Kidney (tissue), 14 donors: Measurements from ENCODE around the gene BUB3. TPM values are rescaled to one million over a fixed set of nuclear protein-coding genes. Genes with fewer than 3 reads are reported as not detected.
A peak's percentile ranks its signal among the peaks of the same experiment; 100 is the strongest.

Source experiments
- DNase-seq, 5 donors: peaks; one replicate each; pipeline ENCODE4 v3.0.0-alpha.2; 2013 to 2020
- FAIRE-seq: peaks from 2 replicates; lab custom pipeline; 2012; peaks lifted over from hg19 to GRCh38; lab: Jason Lieb, UNC
- H3K27ac ChIP-seq, 2 donors: one replicate each; pipeline ENCODE4 v1.7.0; 2013; ENCODE audit warnings: low read depth in 2 of 2, low read length in 2 of 2, inconsistent platforms in 1 of 2
- H3K27me3 ChIP-seq: one replicate; pipeline ENCODE4 v1.7.1; 2013; ENCODE audit warnings: low read length, inconsistent platforms; ENCODE audit not compliant: control insufficient read depth, insufficient read depth
- H3K36me3 ChIP-seq, 3 donors: one replicate each; pipeline versions ENCODE4 v1.7.0 to v1.7.1; 2013; ENCODE audit warnings: low read length in 3 of 3, control low read depth in 1 of 3, inconsistent platforms in 1 of 3; ENCODE audit not compliant: insufficient read depth in 3 of 3, control insufficient read depth in 2 of 3
- H3K4me1 ChIP-seq, 3 donors: one replicate each; pipeline versions ENCODE4 v1.7.0 to v1.7.1; 2013; ENCODE audit warnings: low read length in 3 of 3, inconsistent platforms in 1 of 3, low read depth in 1 of 3; ENCODE audit not compliant: control insufficient read depth in 2 of 3, insufficient read depth in 2 of 3
- H3K4me3 ChIP-seq, 3 donors: one replicate each; pipeline versions ENCODE4 v1.7.0 to v1.8.1; 2013; ENCODE audit warnings: low read length in 3 of 3, control low read depth in 1 of 3, inconsistent platforms in 1 of 3
- H3K9ac ChIP-seq, 3 donors: one replicate each; pipeline versions ENCODE4 v1.7.0 to v1.7.1; 2013; ENCODE audit warnings: low read length in 3 of 3, control low read depth in 1 of 3, inconsistent platforms in 1 of 3
- H3K9me3 ChIP-seq, 3 donors: one replicate each; pipeline versions ENCODE4 v1.7.0 to v1.7.1; 2013; ENCODE audit warnings: low read length in 3 of 3, control low read depth in 1 of 3, inconsistent platforms in 1 of 3; ENCODE audit not compliant: control insufficient read depth in 2 of 3, insufficient read depth in 1 of 3
- intact Hi-C: fragments of 100-400 bp; cut with DNase I; formaldehyde crosslinking; loops from one replicate; pipeline ENCODE4 v1.11.1; 2022
- polyA plus RNA-seq: library from polyadenylated mRNA; stranded (reverse); fragments of 350-450 nt; fragmentation: Illumina TruSeq; extraction: RNeasy Lipid Tissue Mini Kit (QIAGEN cat#74804); gene quantifications from one replicate; pipeline ENCODE4 v1.2.3, GENCODE V29; 2014; ENCODE audit warnings: low read depth, low replicate concordance; ENCODE audit not compliant: insufficient read depth
- total RNA-seq: library from RNA; stranded (reverse); fragmentation: NEBNext Ultra II Directional; extraction: Animal tissue kit (Norgen Biotek cat#: 25700); gene quantifications from one replicate; pipeline ENCODE4 v1.2.1, GENCODE V29; 2021
- TF ChIP-seq, protein P1 (sequence below): IDR thresholded peaks from 3 replicates; pipeline ENCODE4 v1.5.1; 2012; ENCODE audit warnings: mild to moderate bottlenecking, moderate library complexity, borderline replicate concordance; ENCODE audit not compliant: insufficient read depth; ENCODE audit errors: extremely low read depth
- donor health status: control.
- donor health status: control.
- donor health status: control.
- donor health status: control.
- donor health status: control.
- donor health status: DM: yes; HTN: yes; CAD: no.
- donor health status: Normal renal cell carcinoma (clear cell type).

Gene BUB3
- total and polyA plus RNA-seq, 2 donors from 2014 or later, result 49.0 to 60.8 TPM

DNA sequence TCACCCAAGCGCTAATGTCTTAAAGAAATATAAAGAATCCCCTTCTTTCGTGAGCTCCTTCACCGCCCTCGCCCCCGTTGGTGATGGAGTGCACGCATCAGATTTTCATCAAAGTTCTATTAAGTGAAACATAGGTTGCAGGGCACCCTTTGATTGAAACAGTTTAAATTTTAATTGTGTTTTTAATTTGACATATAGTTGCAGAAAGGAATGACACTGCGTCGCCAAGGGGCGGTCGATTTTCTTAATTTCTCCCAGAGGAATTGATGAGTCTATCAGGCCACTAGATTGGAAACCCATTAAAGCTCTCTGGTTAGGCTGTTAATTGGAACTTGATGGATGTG lies 10.4 kb upstream of the BUB3 start:
- no peak overlapping the region for H3K9ac ChIP-seq
- TF ChIP-seq, protein P1, sequence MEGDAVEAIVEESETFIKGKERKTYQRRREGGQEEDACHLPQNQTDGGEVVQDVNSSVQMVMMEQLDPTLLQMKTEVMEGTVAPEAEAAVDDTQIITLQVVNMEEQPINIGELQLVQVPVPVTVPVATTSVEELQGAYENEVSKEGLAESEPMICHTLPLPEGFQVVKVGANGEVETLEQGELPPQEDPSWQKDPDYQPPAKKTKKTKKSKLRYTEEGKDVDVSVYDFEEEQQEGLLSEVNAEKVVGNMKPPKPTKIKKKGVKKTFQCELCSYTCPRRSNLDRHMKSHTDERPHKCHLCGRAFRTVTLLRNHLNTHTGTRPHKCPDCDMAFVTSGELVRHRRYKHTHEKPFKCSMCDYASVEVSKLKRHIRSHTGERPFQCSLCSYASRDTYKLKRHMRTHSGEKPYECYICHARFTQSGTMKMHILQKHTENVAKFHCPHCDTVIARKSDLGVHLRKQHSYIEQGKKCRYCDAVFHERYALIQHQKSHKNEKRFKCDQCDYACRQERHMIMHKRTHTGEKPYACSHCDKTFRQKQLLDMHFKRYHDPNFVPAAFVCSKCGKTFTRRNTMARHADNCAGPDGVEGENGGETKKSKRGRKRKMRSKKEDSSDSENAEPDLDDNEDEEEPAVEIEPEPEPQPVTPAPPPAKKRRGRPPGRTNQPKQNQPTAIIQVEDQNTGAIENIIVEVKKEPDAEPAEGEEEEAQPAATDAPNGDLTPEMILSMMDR, result no peak
- H3K36me3 ChIP-seq, result no peaks in the 10 kb centered on the region
- FAIRE-seq, result no peak
- H3K27me3 ChIP-seq, result peaks cover 84% of the 10 kb centered on the region
- no peak for DNase-seq
- peaks cover 0 to 2% (median 0%) of the 10 kb centered on the region in 3 donors for H3K4me1 ChIP-seq
- H3K9me3 ChIP-seq, result no peaks in the 10 kb centered on the region
- H3K27ac ChIP-seq, result no peak overlapping the region
- H3K4me3 ChIP-seq, result no peak overlapping the region
- intact Hi-C loops, result no loop called here

DNA sequence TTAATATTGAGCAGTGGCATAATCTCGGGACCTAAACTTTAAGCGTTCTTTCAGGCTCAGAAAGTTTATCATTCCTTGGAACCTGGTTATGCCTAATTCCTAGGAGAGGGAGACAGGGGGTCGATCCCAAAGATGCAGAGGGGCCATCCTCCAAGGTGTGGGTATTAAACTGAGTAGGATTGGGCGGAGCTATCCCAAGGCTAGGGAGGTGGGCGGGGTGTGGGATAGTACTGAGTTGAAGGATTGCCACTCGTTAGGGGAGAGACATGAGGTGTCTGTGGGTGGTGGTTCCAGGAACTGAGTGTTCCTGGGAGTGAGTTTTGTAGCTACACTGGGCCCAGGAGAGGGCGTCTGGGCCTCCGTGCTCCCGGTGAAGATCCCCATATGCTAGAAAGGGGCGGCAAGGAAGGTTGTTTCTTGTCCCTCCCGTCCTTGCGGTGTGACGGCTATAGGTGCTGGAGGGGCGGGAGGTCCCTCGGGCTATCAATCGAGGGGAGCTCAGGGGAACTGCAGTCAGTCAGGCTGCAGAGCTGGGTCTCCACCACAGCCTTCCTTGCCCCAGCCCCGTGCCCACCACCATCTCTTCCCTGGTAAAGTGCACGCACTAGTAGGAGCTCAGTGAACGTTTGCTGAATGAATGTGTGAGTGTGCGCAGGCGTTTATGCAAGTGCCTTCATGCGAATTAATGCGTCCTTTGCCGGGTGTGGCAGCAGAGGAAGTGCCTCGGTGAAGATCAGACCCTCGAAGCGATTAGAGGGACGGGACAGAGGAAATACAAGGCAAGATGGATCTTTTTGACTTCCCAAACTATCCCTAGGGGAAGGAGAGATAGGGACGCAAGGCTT lies 9.3 kb upstream of the BUB3 start:
- TF ChIP-seq, protein P1, result no peak
- H3K9me3 ChIP-seq, result no peaks in the 10 kb centered on the region
- DNase-seq (peak in 2 of 5 donors; percentile 44), FAIRE-seq (no peak)
- intact Hi-C loops, result no loop called here
- peaks cover 77% of the 10 kb centered on the region for H3K27me3 ChIP-seq
- H3K27ac ChIP-seq, result no peak overlapping the region
- H3K4me3 ChIP-seq, result no peak overlapping the region
- H3K4me1 ChIP-seq, result peaks cover 0 to 4% (median 0%) of the 10 kb centered on the region in 3 donors
- no peaks in the 10 kb centered on the region for H3K36me3 ChIP-seq
- no peak overlapping the region for H3K9ac ChIP-seq

DNA sequence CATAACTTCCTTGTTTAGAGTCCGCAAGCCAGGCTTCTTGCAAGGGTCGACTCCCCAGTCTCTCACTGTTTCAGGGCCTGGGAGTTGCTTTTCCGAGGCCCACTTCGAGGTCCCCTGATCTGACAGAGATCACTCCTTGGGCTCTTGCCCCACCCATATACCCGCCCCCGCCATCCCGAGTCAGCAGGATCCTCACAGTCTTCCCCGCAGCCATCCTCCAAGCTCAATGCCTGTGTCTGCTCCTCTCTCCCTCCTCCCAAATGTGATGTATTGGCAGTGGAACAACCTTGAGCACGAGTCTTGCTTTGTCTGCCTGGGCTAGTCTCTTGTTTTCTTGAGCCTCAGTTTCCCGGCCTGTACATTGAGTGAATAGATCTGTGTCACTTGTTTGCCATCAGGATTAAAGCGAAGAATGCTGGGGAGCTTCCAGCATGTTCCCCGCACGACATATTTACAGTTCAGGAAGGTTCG lies 8.6 kb upstream of the BUB3 start:
- no peak for DNase-seq
- Histone ChIP-seq H3K4me1 (peaks cover 0 to 7% (median 0%) of the 10 kb centered on the region in 3 donors), H3K27me3 (peaks cover 75% of the 10 kb centered on the region), H3K4me3 (no peak overlapping the region), H3K36me3 (no peaks in the 10 kb centered on the region), H3K27ac (no peak overlapping the region), H3K9ac (no peak overlapping the region), H3K9me3 (no peaks in the 10 kb centered on the region)
- no peak for FAIRE-seq
- intact Hi-C loops, result no loop called here
- TF ChIP-seq, protein P1, result no peak
